Heart left ventricle (tissue), 16 donors: ENCODE data around the gene CDK2AP2. TPM values are rescaled to one million over a fixed set of nuclear protein-coding genes. Genes with fewer than 3 reads are reported as not detected.

ENCODE experiments used
- ATAC-seq, 4 donors: fragments of 200-7000 bp; cut with Tn5 transposase; one replicate each; pipeline ENCODE4 v1.9.1; 2020 to 2022; ENCODE audit warnings: moderate library complexity in 4 of 4, mild to moderate bottlenecking in 3 of 4, moderate number of reproducible peaks in 1 of 4
- DNase-seq, 5 donors: peaks; one replicate each; pipeline ENCODE4 v3.0.0-alpha.2; 2020
- H3K27ac ChIP-seq, 12 donors: fragments of 200-600 bp; sonication (generic) in 4 of 12; one replicate each; pipeline versions ENCODE4 v1.5.0 to v1.8.0; 2016 to 2022; ENCODE audit warnings: mild to moderate bottlenecking in 2 of 12
- H3K27me3 ChIP-seq, 9 donors: fragments of 200-600 bp; sonication (generic) in 2 of 9; one replicate each; pipeline versions ENCODE4 v1.5.1 to v1.8.0; 2016 to 2022; ENCODE audit warnings: mild to moderate bottlenecking in 3 of 9
- H3K36me3 ChIP-seq, 9 donors: fragments of 200-600 bp; sonication (generic) in 2 of 9; one replicate each; pipeline versions ENCODE4 v1.5.0 to v1.8.0; 2018 to 2022; ENCODE audit warnings: mild to moderate bottlenecking in 2 of 9
- H3K4me1 ChIP-seq, 12 donors: fragments of 200-600 bp; sonication (generic) in 4 of 12; one replicate each; pipeline versions ENCODE4 v1.5.0 to v1.8.0; 2016 to 2022; ENCODE audit warnings: mild to moderate bottlenecking in 3 of 12
- H3K4me3 ChIP-seq, 12 donors: fragments of 200-600 bp; sonication (generic) in 4 of 12; one replicate each; pipeline versions ENCODE4 v1.5.0 to v1.8.0; 2017 to 2022; ENCODE audit warnings: mild to moderate bottlenecking in 9 of 12, moderate library complexity in 4 of 12
- H3K9me3 ChIP-seq, 12 donors: fragments of 200-600 bp; sonication (generic) in 4 of 12; one replicate each; pipeline versions ENCODE4 v1.5.0 to v1.8.0; 2016 to 2022; ENCODE audit warnings: mild to moderate bottlenecking in 1 of 12
- POLR2A ChIP-seq, 2 donors: fragments of 450-650 bp; IDR thresholded peaks; one replicate each; pipeline ENCODE4 v1.6.1; 2017; ENCODE audit warnings: antibody characterized with exemption in 2 of 2, mild to moderate bottlenecking in 2 of 2, moderate library complexity in 2 of 2
- WGBS, 4 donors: extraction: QIAGEN DNeasy Blood & Tissue Kit in 2 of 4; methylation state at CpG; one replicate each; pipeline versions ENCODE4 v1.1.5 to v1.1.7; 2013 to 2018; 5-methylcytosine and 5-hydroxymethylcytosine counted together
- intact Hi-C, 10 donors: fragments of 100-400 bp; cut with DNase I; formaldehyde crosslinking; loops; one replicate each; pipeline versions ENCODE4 v1.11.1 to v1.14.2; 2022
- polyA plus RNA-seq, 2 donors: library from polyadenylated mRNA; stranded (reverse); fragments of 200-250 nt; gene quantifications; one replicate each; pipeline ENCODE4 v1.2.3, GENCODE V29; 2013
- total RNA-seq, 9 donors: library from RNA; depleted of rRNA in 2 of 9; stranded (reverse); fragments of >200 nt in 2 of 9; fragmentation: NEBNext Ultra II Directional in 3 of 9; extraction: Animal tissue kit (Norgen Biotek cat#: 25700) in 3 of 9; gene quantifications; one replicate each; pipeline versions ENCODE4 v1.1.0 to v1.2.4, GENCODE V29; 2016 to 2023
- TF ChIP-seq, protein P1 (sequence below), 12 donors: fragments of 200-600 bp; sonication (generic) in 4 of 12; IDR thresholded peaks; one replicate each; pipeline versions ENCODE4 v1.5.0 to v1.8.0; 2018 to 2022; ENCODE audit warnings: antibody characterized with exemption in 12 of 12, mild to moderate bottlenecking in 5 of 12
- donor health status: ischemic (EF 13 %, LVEDD 7.1; RV severe dilation, severe dysfunction).
- donor health status: healthy with polysubstance abuse.
- donor health status: DM: no; HTN: yes; CAD: no.
- donor health status: DM: no; HTN: no; CAD: no.
- donor health status: ischemic (EF 25% LVEDD 6.9; RV normal size, moderate dysfunction).
- donor health status: ischemic (EF 25% LVEDD 5.7; RV mildly dilated, moderate dysfunction).
- donor health status: healthy.
- donor health status: DM: yes; HTN: yes; CAD: no.
- donor health status: ischemic (EF 35%, LVEDD 5.7; RV mildly dilated, moderate dysfunction).
- donor health status: nonischemic (EF 11% LVEDD 7.7; RV severe dilation, severe dysfunction).
- donor health status: DM: yes; HTN: yes; CAD: no.
- donor health status: PGD.
- donor health status: ischemic (EF 29% LVEDD 5.4; RV normal size, mild dysfunction).
- donor health status: nonischemic (EF 23%, LVEDD 6.1; RV moderate dilation, normal function).

Gene CDK2AP2
- total and polyA plus RNA-seq, 11 donors: 37.0 to 461 (median 60.1) TPM

DNA sequence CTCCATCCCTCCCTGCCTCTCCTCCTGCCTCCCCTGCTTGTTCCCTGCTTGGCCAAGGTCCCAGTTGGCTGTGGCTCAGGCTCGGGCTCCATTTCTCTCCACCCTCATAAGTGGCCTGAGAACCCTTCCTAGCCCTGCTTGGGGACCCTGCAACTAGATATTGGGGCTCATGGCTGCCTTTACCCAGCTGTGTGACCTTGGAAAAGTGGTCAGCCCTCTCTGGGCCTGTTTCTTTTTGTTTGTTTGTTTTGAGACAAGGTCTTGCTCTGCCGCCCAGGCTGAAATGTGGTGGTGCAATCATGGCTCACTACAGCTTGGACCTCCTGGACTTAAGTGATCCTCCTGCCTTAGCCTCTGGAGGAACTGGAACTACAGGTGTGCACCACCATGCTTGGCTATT, 35.6 kb upstream of the CDK2AP2 start:
- peaks cover 0 to 15% (median 10%) of the 10 kb centered on the region in 12 donors for H3K4me1 ChIP-seq
- no peaks in the 10 kb centered on the region for H3K36me3 ChIP-seq
- no peaks in the 10 kb centered on the region for H3K27me3 ChIP-seq
- H3K27ac ChIP-seq: no peak overlapping the region
- intact Hi-C loops: no loop called here
- ATAC-seq (no peak), DNase-seq (no peak)
- no peaks in the 10 kb centered on the region for H3K9me3 ChIP-seq
- 53 to 67% (median 59%) methylated on average over 2 of the region's 2 CpGs for WGBS, 4 donors
- H3K4me3 ChIP-seq: no peak overlapping the region
- TF ChIP-seq, protein P1, sequence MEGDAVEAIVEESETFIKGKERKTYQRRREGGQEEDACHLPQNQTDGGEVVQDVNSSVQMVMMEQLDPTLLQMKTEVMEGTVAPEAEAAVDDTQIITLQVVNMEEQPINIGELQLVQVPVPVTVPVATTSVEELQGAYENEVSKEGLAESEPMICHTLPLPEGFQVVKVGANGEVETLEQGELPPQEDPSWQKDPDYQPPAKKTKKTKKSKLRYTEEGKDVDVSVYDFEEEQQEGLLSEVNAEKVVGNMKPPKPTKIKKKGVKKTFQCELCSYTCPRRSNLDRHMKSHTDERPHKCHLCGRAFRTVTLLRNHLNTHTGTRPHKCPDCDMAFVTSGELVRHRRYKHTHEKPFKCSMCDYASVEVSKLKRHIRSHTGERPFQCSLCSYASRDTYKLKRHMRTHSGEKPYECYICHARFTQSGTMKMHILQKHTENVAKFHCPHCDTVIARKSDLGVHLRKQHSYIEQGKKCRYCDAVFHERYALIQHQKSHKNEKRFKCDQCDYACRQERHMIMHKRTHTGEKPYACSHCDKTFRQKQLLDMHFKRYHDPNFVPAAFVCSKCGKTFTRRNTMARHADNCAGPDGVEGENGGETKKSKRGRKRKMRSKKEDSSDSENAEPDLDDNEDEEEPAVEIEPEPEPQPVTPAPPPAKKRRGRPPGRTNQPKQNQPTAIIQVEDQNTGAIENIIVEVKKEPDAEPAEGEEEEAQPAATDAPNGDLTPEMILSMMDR (IDR thresholded peaks at IDR 0.05): no peak
- no peak for TF ChIP-seq POLR2A (IDR thresholded peaks at IDR 0.05)

DNA sequence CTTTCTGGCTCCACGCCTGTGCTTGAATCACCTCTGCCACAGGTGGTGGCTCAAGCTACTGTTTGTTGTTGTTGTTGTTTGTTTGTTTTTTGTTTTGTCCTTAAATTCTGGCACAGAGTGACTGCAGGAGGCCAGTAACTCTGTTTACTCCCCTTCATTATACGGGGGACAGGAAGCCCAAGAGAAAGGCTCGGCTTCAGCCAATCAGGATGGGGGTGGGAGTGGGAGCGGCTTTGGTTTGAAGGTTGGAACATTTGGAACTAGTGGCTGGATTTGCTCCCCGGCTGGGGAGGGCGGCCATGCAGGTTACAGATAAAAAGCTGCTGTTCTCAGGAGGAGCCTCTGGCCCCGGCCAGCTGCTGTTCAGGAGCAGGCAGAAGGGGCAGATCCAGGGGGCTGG, 35.0 kb upstream of the CDK2AP2 start:
- DNase-seq (no peak), ATAC-seq (no peak)
- Histone ChIP-seq H3K9me3 (no peaks in the 10 kb centered on the region), H3K36me3 (no peaks in the 10 kb centered on the region), H3K27me3 (no peaks in the 10 kb centered on the region), H3K4me3 (no peak overlapping the region), H3K4me1 (peaks cover 0 to 15% (median 10%) of the 10 kb centered on the region in 12 donors), H3K27ac (no peak overlapping the region)
- TF ChIP-seq POLR2A (IDR thresholded peaks at IDR 0.05): no peak
- TF ChIP-seq, protein P1 (IDR thresholded peaks at IDR 0.05): no peak
- intact Hi-C loops: no loop called here
- 57 to 70% (median 61%) methylated on average over 6 to 7 of the region's 7 CpGs for WGBS, 4 donors

DNA sequence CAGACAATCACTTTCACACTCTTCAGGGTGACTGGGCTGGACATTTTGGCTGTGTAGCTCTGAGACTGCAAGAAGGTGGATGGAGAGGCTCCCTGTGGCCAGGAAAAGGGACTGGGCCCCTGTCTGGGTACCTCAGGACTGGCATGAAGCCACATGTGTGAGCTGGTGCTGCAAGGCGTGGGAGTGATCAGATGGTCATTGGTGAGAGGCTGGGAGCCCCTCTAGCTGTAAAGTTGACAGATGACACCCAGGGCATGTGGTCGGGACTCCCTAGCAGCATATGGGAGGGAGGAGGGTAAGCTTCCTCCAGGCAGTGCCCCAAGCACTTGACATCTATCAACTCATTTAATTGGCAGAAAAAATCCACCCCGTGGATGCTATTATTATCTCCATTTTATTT, 34.2 kb upstream of the CDK2AP2 start:
- ATAC-seq: no peak
- H3K4me1 ChIP-seq: peaks cover 0 to 15% (median 10%) of the 10 kb centered on the region in 12 donors
- no peaks in the 10 kb centered on the region for H3K9me3 ChIP-seq
- intact Hi-C loops: no loop called here
- DNase-seq: no peak
- H3K27me3 ChIP-seq: no peaks in the 10 kb centered on the region
- no peak overlapping the region for H3K27ac ChIP-seq
- WGBS, 4 donors: 72 to 83% (median 80%) methylated on average over 3 of the region's 3 CpGs
- no peak overlapping the region for H3K4me3 ChIP-seq
- TF ChIP-seq, protein P1 (IDR thresholded peaks at IDR 0.05): no peak
- TF ChIP-seq POLR2A (IDR thresholded peaks at IDR 0.05): no peak
- no peaks in the 10 kb centered on the region for H3K36me3 ChIP-seq

DNA sequence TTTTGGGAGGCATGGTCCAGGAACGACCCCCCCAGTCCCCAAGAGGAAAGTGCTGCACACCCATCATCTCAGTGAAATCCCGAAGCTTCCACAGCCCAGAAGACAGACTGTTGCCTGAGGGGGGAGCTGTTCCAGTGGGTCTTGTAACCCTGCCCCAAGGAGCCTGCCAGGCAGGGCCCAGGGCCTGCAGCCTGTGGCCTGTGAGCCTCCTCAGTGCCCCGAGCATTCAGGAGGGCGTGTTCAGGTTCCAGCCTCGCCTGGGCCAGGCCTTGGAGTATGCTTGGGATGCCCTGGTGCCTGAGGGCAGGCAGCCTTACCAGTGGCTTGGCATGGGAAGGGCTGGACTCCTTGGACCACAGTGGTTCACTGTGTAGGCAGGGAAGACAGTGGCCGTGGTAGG, 33.2 kb upstream of the CDK2AP2 start:
- no peaks in the 10 kb centered on the region for H3K27me3 ChIP-seq

More for the DNA sequence above, 33.2 kb upstream of the CDK2AP2 start:
- Histone ChIP-seq H3K9me3 (no peaks in the 10 kb centered on the region), H3K27ac (no peak overlapping the region), H3K4me3 (no peak overlapping the region), H3K4me1 (peaks cover 0 to 15% (median 10%) of the 10 kb centered on the region in 12 donors), H3K36me3 (no peaks in the 10 kb centered on the region)
- ATAC-seq: no peak
- TF ChIP-seq, protein P1 (IDR thresholded peaks at IDR 0.05): no peak
- no peak for TF ChIP-seq POLR2A (IDR thresholded peaks at IDR 0.05)
- intact Hi-C loops: no loop called here
- DNase-seq: no peak
- WGBS, 4 donors: 89 to 100% (median 94%) methylated on average over 1 to 6 of the region's 6 CpGs
